ENCODE data around the gene TPST2. TPM values are rescaled to one million over a fixed set of nuclear protein-coding genes. Genes with fewer than 3 reads are reported as not detected.

The TPST2 gene
- total RNA-seq, 1 donor from 2014 or later: 26.2 TPM

DNA sequence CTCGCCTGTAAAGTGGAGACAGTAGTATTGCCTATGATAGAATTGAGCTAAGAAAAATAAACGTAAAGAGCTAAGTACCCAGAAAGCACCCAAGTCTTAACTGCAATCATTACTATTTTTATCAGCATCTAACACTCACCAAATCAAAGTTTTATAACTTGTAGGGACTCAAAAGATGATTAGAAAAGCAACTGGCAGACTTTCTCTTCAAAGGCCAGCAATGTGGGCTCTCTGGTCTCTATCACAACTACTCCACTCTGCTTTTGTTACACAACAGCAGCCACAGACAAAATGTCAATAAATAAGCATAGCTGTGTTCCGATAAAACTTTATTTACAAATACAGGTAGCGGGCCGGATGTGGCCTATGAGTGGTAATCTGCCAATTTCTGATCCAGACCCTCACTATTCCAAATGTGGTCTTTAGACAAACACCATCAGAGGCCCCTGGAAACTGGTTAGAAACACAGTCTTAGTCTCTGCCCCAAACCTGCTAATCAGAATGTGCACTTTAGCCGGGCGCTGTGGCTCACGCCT lies 8.2 kb downstream of the TPST2 start:
- no peak for DNase-seq (ENCODE audit: low read depth)
- no peak overlapping the region for H3K4me3 ChIP-seq (ENCODE audit: low read depth, low read length)
- TF ChIP-seq, protein P1, sequence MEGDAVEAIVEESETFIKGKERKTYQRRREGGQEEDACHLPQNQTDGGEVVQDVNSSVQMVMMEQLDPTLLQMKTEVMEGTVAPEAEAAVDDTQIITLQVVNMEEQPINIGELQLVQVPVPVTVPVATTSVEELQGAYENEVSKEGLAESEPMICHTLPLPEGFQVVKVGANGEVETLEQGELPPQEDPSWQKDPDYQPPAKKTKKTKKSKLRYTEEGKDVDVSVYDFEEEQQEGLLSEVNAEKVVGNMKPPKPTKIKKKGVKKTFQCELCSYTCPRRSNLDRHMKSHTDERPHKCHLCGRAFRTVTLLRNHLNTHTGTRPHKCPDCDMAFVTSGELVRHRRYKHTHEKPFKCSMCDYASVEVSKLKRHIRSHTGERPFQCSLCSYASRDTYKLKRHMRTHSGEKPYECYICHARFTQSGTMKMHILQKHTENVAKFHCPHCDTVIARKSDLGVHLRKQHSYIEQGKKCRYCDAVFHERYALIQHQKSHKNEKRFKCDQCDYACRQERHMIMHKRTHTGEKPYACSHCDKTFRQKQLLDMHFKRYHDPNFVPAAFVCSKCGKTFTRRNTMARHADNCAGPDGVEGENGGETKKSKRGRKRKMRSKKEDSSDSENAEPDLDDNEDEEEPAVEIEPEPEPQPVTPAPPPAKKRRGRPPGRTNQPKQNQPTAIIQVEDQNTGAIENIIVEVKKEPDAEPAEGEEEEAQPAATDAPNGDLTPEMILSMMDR (IDR thresholded peaks at IDR 0.05; ENCODE audit: insufficient read depth, low read length, poor library complexity, severe bottlenecking): no peak
- H3K36me3 ChIP-seq (ENCODE audit: control insufficient read depth, insufficient read depth, low read length): no peaks in the 10 kb centered on the region
- H3K27me3 ChIP-seq (ENCODE audit: control insufficient read depth, insufficient read depth, low read length): no peaks in the 10 kb centered on the region

DNA sequence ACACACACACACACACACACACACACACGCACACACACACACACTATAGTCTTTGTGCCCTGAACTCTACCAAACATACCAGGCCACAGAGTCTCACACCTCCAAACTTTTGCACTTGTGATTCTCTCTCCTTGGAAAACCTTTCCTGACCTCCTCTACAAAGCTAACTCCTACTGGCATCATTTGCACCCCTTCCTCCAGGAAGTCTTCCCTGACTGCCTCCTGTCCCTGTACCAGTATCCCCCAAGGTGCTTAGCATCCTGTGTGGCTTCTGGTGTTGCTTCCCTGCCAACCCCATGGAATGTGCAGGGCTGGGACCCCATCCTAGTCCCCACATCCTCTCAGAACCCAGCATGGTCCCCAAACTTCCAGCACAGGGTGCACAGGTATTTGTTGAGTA lies 8.9 kb downstream of the TPST2 start:
- no peak overlapping the region for H3K4me3 ChIP-seq (ENCODE audit: low read depth, low read length)
- no peak for DNase-seq (ENCODE audit: low read depth)
- H3K36me3 ChIP-seq (ENCODE audit: control insufficient read depth, insufficient read depth, low read length): no peaks in the 10 kb centered on the region
- no peaks in the 10 kb centered on the region for H3K27me3 ChIP-seq (ENCODE audit: control insufficient read depth, insufficient read depth, low read length)
- TF ChIP-seq, protein P1 (IDR thresholded peaks at IDR 0.05; ENCODE audit: insufficient read depth, low read length, poor library complexity, severe bottlenecking): no peak

DNA sequence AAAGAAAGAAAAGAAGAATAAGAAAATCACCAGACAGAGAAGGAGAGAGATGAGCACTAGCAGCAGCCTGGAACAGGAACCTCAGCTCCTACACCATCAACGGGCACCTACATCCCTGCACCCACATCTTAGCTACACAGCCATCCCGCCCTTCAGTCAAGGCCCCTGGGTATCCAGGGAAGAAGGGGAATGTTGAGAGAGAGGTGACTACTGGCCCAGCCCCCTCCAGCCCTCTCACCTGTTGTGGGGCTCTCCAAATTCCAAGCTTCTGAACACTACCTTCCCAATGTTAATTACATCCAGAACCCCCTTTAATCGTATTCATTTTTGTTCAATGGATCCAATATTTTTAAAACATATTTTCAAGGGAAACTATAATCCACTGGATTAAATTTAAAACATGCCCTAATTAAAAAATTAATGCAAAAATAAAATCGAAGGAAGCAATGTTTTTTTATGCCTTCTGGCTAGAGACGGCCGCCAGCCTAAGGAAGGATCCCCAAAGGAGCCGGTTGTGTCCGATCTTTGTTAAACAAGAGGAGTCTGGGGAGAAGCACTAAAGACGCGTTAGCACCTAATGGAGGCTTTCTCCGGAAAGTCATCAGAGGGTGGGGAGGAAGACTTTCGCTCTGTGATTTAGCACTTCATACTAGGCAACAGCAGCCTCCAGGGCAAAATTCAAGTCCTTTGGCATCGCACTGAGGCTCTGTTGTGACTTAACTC lies 9.5 kb downstream of the TPST2 start:
- Histone ChIP-seq H3K4me3 (ENCODE audit: low read depth, low read length) (no peak overlapping the region), H3K27me3 (ENCODE audit: control insufficient read depth, insufficient read depth, low read length) (no peaks in the 10 kb centered on the region), H3K36me3 (ENCODE audit: control insufficient read depth, insufficient read depth, low read length) (no peaks in the 10 kb centered on the region)
- TF ChIP-seq, protein P1 (IDR thresholded peaks at IDR 0.05; ENCODE audit: insufficient read depth, low read length, poor library complexity, severe bottlenecking): no peak
- DNase-seq (ENCODE audit: low read depth): no peak

DNA sequence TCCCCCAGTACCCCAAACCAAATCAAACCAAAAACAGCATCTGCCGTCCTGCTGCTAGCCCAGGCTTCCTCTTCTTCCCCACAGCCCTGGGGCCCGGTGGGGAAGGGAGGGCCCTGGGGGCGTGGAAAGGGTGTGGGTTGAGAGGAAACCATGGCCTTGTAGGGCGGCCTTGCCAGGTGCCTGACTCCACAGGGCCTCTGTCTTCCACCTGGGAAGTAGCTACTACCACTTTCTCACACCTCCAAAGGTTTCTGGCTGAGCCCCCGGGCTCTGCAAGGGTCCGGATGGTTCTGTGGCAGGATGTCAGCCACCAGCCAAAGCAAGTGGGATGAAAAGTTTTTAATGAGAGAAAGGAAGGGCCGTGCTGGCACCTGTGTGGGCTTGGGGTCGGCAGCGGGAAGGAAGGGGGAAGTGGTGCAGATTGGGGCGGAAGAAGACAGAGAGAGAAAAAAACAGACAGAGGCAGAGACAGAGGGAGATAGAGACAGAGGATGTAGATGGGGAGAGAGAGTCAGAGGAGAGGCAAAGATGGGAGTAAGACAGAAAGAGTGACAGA lies 10.5 kb downstream of the TPST2 start:
- Histone ChIP-seq H3K36me3 (ENCODE audit: control insufficient read depth, insufficient read depth, low read length) (no peaks in the 10 kb centered on the region), H3K27me3 (ENCODE audit: control insufficient read depth, insufficient read depth, low read length) (no peaks in the 10 kb centered on the region), H3K4me3 (ENCODE audit: low read depth, low read length) (no peak overlapping the region)
- no peak for DNase-seq (ENCODE audit: low read depth)
- TF ChIP-seq, protein P1 (IDR thresholded peaks at IDR 0.05; ENCODE audit: insufficient read depth, low read length, poor library complexity, severe bottlenecking): no peak

DNA sequence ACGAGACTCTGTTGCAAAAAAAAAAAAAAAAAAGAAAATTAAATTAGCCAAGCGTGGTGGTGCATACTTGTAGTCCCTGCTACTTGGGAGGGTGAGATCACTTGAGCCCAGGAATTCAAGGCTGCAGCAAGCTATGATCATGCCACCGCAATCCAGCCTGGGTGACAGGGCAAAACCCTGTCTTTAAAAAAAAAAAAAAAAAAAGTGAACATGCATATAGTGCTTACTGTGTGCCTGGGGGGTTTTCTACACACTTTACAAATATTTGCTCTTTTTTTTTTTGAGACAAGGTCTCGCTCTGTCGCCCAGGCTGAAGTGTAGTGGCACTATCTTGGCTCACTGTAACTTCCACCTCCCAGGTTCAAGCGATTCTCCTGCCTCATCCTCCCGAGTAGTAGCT lies 12.9 kb downstream of the TPST2 start:
- Histone ChIP-seq H3K4me3 (ENCODE audit: low read depth, low read length) (no peak overlapping the region), H3K27me3 (ENCODE audit: control insufficient read depth, insufficient read depth, low read length) (no peaks in the 10 kb centered on the region), H3K36me3 (ENCODE audit: control insufficient read depth, insufficient read depth, low read length) (no peaks in the 10 kb centered on the region)
- no peak for DNase-seq (ENCODE audit: low read depth)
- TF ChIP-seq, protein P1 (IDR thresholded peaks at IDR 0.05; ENCODE audit: insufficient read depth, low read length, poor library complexity, severe bottlenecking): no peak
